ENCODE measurements around the gene SRBD1. TPM values are rescaled to one million over a fixed set of nuclear protein-coding genes. Genes with fewer than 3 reads are reported as not detected.

SRBD1 gene
- total and polyA plus RNA-seq, 4 donors, result 4.0 to 22.2 (median 10.0) TPM

GRCh38 chr2:45629971-45630370 lies 18.9 kb upstream of the SRBD1 start:
- Histone ChIP-seq H3K27me3 (ENCODE audit: control insufficient read depth in 4 of 4, insufficient read depth in 4 of 4, low read length in 3 of 4) (no peaks in the 10 kb centered on the region), H3K9ac (ENCODE audit: low read depth in 1 of 2, low read length in 2 of 2) (no peak overlapping the region), H3K4me1 (ENCODE audit: control insufficient read depth in 4 of 4, insufficient read depth in 4 of 4, low read length in 3 of 4) (peaks cover 0 to 12% (median 0%) of the 10 kb centered on the region in 4 donors), H3K9me3 (ENCODE audit: control insufficient read depth in 4 of 4, low read length in 3 of 4) (no peaks in the 10 kb centered on the region), H3K27ac (ENCODE audit: low read depth in 1 of 2, low read length in 2 of 2) (no peak overlapping the region), H3K36me3 (ENCODE audit: control insufficient read depth in 4 of 4, insufficient read depth in 3 of 4, low read depth in 1 of 4, low read length in 3 of 4) (no peaks in the 10 kb centered on the region), H3K4me3 (ENCODE audit: low read depth in 1 of 3, low read length in 3 of 3) (no peak overlapping the region)
- TF ChIP-seq FOXA1 (IDR thresholded peaks at IDR 0.05) (no peak), NR2F2 (IDR thresholded peaks at IDR 0.05) (no peak), FOXA2 (IDR thresholded peaks at IDR 0.05) (no peak), RAD21 (IDR thresholded peaks at IDR 0.05) (no peak), ATF3 (IDR thresholded peaks at IDR 0.05) (no peak), RXRA (IDR thresholded peaks at IDR 0.05) (no peak), SP1 (IDR thresholded peaks at IDR 0.05) (no peak), HNF4G (IDR thresholded peaks at IDR 0.05) (no peak), TAF1 (conservative IDR thresholded peaks at IDR 0.05) (no peak), EGR1 (IDR thresholded peaks at IDR 0.05; ENCODE audit: low read depth in 2 of 2) (no peak), YY1 (IDR thresholded peaks at IDR 0.05) (no peak)
- TF ChIP-seq, protein P1, sequence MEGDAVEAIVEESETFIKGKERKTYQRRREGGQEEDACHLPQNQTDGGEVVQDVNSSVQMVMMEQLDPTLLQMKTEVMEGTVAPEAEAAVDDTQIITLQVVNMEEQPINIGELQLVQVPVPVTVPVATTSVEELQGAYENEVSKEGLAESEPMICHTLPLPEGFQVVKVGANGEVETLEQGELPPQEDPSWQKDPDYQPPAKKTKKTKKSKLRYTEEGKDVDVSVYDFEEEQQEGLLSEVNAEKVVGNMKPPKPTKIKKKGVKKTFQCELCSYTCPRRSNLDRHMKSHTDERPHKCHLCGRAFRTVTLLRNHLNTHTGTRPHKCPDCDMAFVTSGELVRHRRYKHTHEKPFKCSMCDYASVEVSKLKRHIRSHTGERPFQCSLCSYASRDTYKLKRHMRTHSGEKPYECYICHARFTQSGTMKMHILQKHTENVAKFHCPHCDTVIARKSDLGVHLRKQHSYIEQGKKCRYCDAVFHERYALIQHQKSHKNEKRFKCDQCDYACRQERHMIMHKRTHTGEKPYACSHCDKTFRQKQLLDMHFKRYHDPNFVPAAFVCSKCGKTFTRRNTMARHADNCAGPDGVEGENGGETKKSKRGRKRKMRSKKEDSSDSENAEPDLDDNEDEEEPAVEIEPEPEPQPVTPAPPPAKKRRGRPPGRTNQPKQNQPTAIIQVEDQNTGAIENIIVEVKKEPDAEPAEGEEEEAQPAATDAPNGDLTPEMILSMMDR (IDR thresholded peaks at IDR 0.05; ENCODE audit: low read depth, low read length, missing input control), result no peak
- DNase-seq (ENCODE audit: low spot score), result no peak
- WGBS, result 92% methylated on average over 1 of the region's 1 CpG

DNA sequence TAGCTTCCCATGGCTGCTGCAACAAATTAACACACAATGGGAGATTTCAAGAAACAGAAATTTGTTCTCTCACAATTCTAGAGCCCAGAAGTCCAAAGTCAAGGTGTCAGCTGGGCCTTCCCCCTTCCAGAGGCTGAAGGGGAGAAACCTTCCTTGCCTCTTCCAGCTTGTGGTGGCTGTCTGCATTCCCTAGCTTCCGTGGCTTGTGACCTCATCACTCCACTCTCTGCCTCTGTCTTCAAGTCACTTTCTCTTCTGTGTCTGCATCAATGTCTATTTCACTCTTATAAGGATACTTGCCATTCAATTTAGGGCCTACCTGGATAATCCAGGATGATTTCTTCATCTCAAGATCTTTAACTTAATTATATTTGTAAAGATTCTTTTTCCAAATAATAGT lies 16.8 kb upstream of the SRBD1 start:
- H3K9ac ChIP-seq (ENCODE audit: low read depth in 1 of 2, low read length in 2 of 2), result no peak overlapping the region
- H3K4me1 ChIP-seq (ENCODE audit: control insufficient read depth in 4 of 4, insufficient read depth in 4 of 4, low read length in 3 of 4), result peaks cover 0 to 12% (median 0%) of the 10 kb centered on the region in 4 donors
- no peaks in the 10 kb centered on the region for H3K9me3 ChIP-seq (ENCODE audit: control insufficient read depth in 4 of 4, low read length in 3 of 4)
- H3K36me3 ChIP-seq (ENCODE audit: control insufficient read depth in 4 of 4, insufficient read depth in 3 of 4, low read depth in 1 of 4, low read length in 3 of 4), result no peaks in the 10 kb centered on the region
- H3K27me3 ChIP-seq (ENCODE audit: control insufficient read depth in 4 of 4, insufficient read depth in 4 of 4, low read length in 3 of 4), result no peaks in the 10 kb centered on the region
- 100% methylated on average over 1 of the region's 1 CpG for WGBS
- no peak for DNase-seq (ENCODE audit: low spot score)
- no peak overlapping the region for H3K27ac ChIP-seq (ENCODE audit: low read depth in 1 of 2, low read length in 2 of 2)
- no peak for TF ChIP-seq MAX (IDR thresholded peaks at IDR 0.05)
- no peak for TF ChIP-seq SP1 (IDR thresholded peaks at IDR 0.05)
- TF ChIP-seq GABPA (IDR thresholded peaks at IDR 0.05 in 1 of 2, conservative IDR thresholded peaks at IDR 0.05 in 1 of 2), result no peak
- TF ChIP-seq REST (IDR thresholded peaks at IDR 0.05), result no peak
- no peak for TF ChIP-seq HNF4G (IDR thresholded peaks at IDR 0.05)
- no peak for TF ChIP-seq HNF4A (conservative IDR thresholded peaks at IDR 0.05)
- TF ChIP-seq EGR1 (IDR thresholded peaks at IDR 0.05; ENCODE audit: low read depth in 2 of 2), result no peak
- TF ChIP-seq FOXA2 (IDR thresholded peaks at IDR 0.05), result no peak
- TF ChIP-seq RXRA (IDR thresholded peaks at IDR 0.05), result no peak
- TF ChIP-seq RAD21 (IDR thresholded peaks at IDR 0.05), result no peak
- TF ChIP-seq, protein P2, sequence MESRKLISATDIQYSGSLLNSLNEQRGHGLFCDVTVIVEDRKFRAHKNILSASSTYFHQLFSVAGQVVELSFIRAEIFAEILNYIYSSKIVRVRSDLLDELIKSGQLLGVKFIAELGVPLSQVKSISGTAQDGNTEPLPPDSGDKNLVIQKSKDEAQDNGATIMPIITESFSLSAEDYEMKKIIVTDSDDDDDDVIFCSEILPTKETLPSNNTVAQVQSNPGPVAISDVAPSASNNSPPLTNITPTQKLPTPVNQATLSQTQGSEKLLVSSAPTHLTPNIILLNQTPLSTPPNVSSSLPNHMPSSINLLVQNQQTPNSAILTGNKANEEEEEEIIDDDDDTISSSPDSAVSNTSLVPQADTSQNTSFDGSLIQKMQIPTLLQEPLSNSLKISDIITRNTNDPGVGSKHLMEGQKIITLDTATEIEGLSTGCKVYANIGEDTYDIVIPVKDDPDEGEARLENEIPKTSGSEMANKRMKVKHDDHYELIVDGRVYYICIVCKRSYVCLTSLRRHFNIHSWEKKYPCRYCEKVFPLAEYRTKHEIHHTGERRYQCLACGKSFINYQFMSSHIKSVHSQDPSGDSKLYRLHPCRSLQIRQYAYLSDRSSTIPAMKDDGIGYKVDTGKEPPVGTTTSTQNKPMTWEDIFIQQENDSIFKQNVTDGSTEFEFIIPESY (IDR thresholded peaks at IDR 0.05), result no peak
- no peak for TF ChIP-seq NR2F2 (IDR thresholded peaks at IDR 0.05)
- TF ChIP-seq TAF1 (conservative IDR thresholded peaks at IDR 0.05), result no peak
- H3K4me3 ChIP-seq (ENCODE audit: low read depth in 1 of 3, low read length in 3 of 3), result no peak overlapping the region
